Endodermal cell (in vitro differentiated cells): ENCODE results near the gene TIMP2. TPM values are rescaled to one million over a fixed set of nuclear protein-coding genes. Genes with fewer than 3 reads are reported as not detected.

Experiments used
- DNase-seq: peaks from one replicate; pipeline ENCODE4 v3.0.0-alpha.2; 2017
- H3K27ac ChIP-seq: 2 replicates; pipeline ENCODE4 v1.5.1; 2013; ENCODE audit warnings: mild to moderate bottlenecking, low read depth, low read length, moderate library complexity
- H3K27me3 ChIP-seq: 2 replicates; pipeline ENCODE4 v1.6.1; 2013; ENCODE audit warnings: mild to moderate bottlenecking, low read length, moderate library complexity; ENCODE audit not compliant: insufficient read depth, control insufficient read depth, poor library complexity, severe bottlenecking
- H3K36me3 ChIP-seq: 2 replicates; pipeline ENCODE4 v1.7.0; 2013; ENCODE audit warnings: mild to moderate bottlenecking, low read length, moderate library complexity; ENCODE audit not compliant: control insufficient read depth, insufficient read depth
- H3K4me1 ChIP-seq: one replicate; pipeline ENCODE4 v1.7.0; 2013; ENCODE audit warnings: low read length; ENCODE audit not compliant: control insufficient read depth, insufficient read depth
- H3K4me3 ChIP-seq: 2 replicates; pipeline ENCODE4 v1.5.1; 2013; ENCODE audit warnings: mild to moderate bottlenecking, low read length, moderate library complexity
- H3K9ac ChIP-seq: 2 replicates; pipeline ENCODE4 v1.6.1; 2013; ENCODE audit warnings: mild to moderate bottlenecking, low read length, moderate library complexity; ENCODE audit not compliant: poor library complexity, severe bottlenecking; ENCODE audit errors: extremely low read depth
- H3K9me3 ChIP-seq: 2 replicates; pipeline ENCODE4 v1.6.1; 2013; ENCODE audit warnings: mild to moderate bottlenecking, low read length, moderate library complexity; ENCODE audit not compliant: control insufficient read depth
- H3K27ac Mint-ChIP-seq: 2 replicates; pipeline ENCODE4 v1.8.0; 2020; ENCODE audit warnings: mixed read lengths
- H3K27me3 Mint-ChIP-seq: 2 replicates; pipeline ENCODE4 v1.8.0; 2021; ENCODE audit warnings: mild to moderate bottlenecking, mixed read lengths; ENCODE audit not compliant: insufficient read depth
- H3K36me3 Mint-ChIP-seq: 2 replicates; pipeline ENCODE4 v1.8.0; 2020; ENCODE audit warnings: low read depth, mixed read lengths
- H3K4me1 Mint-ChIP-seq: 2 replicates; pipeline ENCODE4 v1.8.0; 2020; ENCODE audit warnings: mixed read lengths
- H3K4me3 Mint-ChIP-seq: 2 replicates; pipeline ENCODE4 v1.8.0; 2020; ENCODE audit warnings: mild to moderate bottlenecking, moderate library complexity, mixed read lengths
- H3K9me3 Mint-ChIP-seq: 2 replicates; pipeline ENCODE4 v1.8.0; 2020; ENCODE audit warnings: mild to moderate bottlenecking, mixed read lengths
- CTCF ChIP-seq: fragments of 200-600 bp; sonication (generic); conservative IDR thresholded peaks from 2 replicates; pipeline ENCODE4 v1.5.0; 2021; ENCODE audit warnings: antibody characterized with exemption, mild to moderate bottlenecking
- WGBS, 2 experiments: methylation state at CpG; one replicate each; pipeline versions ENCODE4 v1.1.5 to v1.1.7; 2013; ENCODE audit warnings: missing lambda C conversion rate in 2 of 2, mixed read lengths in 1 of 2; ENCODE audit not compliant: insufficient coverage in 1 of 2, insufficient read length in 1 of 2; 5-methylcytosine and 5-hydroxymethylcytosine counted together
- total RNA-seq, 2 donors: library from RNA; stranded (reverse); fragmentation: NEBNext Ultra II Directional in 1 of 2; extraction: Animal tissue kit (Norgen Biotek cat#: 25700) in 1 of 2; gene quantifications; 2 replicates in 1 of 2; 3 replicates in 1 of 2; pipeline ENCODE4 v1.2.1, GENCODE V29; 2021

The TIMP2 gene
- total RNA-seq, 2 donors from 2014 or later, result 36.9 to 42.7 TPM

GRCh38 chr17:78924481-78925151 is 571 bp downstream of the TIMP2 start:
- Mint-ChIP-seq H3K4me3 (peak overlapping the region; percentile 64), H3K27me3 (peaks cover 5% of the 10 kb centered on the region), H3K4me1 (peaks cover 18% of the 10 kb centered on the region), H3K27ac (no peak overlapping the region), H3K9me3 (no peaks in the 10 kb centered on the region), H3K36me3 (no peaks in the 10 kb centered on the region)
- Histone ChIP-seq H3K27me3 (no peaks in the 10 kb centered on the region), H3K9ac (peak overlapping the region; percentile 38), H3K36me3 (no peaks in the 10 kb centered on the region), H3K4me1 (no peaks in the 10 kb centered on the region), H3K9me3 (no peaks in the 10 kb centered on the region), H3K4me3 (peak overlapping the region; percentile 82), H3K27ac (no peak overlapping the region)
- DNase-seq, result peak; percentile 90
- no peak for TF ChIP-seq CTCF
- WGBS, 2 experiments, result 0% methylated on average over 2 to 63 of the region's 64 CpGs

GRCh38 chr17:78923660-78924453 is 1.3 kb downstream of the TIMP2 start:
- H3K9ac ChIP-seq, result peak overlapping the region; percentile 38
- H3K4me3 ChIP-seq, result peak overlapping the region; percentile 82
- H3K9me3 ChIP-seq, result no peaks in the 10 kb centered on the region
- Mint-ChIP-seq H3K27me3 (peaks cover 2% of the 10 kb centered on the region), H3K9me3 (no peaks in the 10 kb centered on the region), H3K4me3 (peak overlapping the region; percentile 64), H3K36me3 (no peaks in the 10 kb centered on the region), H3K27ac (no peak overlapping the region), H3K4me1 (peaks cover 18% of the 10 kb centered on the region)
- no peaks in the 10 kb centered on the region for H3K27me3 ChIP-seq
- no peak overlapping the region for H3K27ac ChIP-seq
- no peaks in the 10 kb centered on the region for H3K36me3 ChIP-seq
- no peak for TF ChIP-seq CTCF
- 20 to 21% methylated on average over 10 to 28 of the region's 28 CpGs for WGBS, 2 experiments
- H3K4me1 ChIP-seq, result no peaks in the 10 kb centered on the region
- peak; percentile 91 for DNase-seq

GRCh38 chr17:78922816-78923498 is 2.2 kb downstream of the TIMP2 start:
- no peaks in the 10 kb centered on the region for H3K9me3 Mint-ChIP-seq
- Histone ChIP-seq H3K27me3 (no peaks in the 10 kb centered on the region), H3K4me1 (no peaks in the 10 kb centered on the region), H3K9me3 (no peaks in the 10 kb centered on the region), H3K9ac (no peak overlapping the region), H3K36me3 (no peaks in the 10 kb centered on the region), H3K27ac (no peak overlapping the region), H3K4me3 (no peak overlapping the region)
- peak overlapping the region; percentile 64 for H3K4me3 Mint-ChIP-seq
- H3K36me3 Mint-ChIP-seq, result no peaks in the 10 kb centered on the region
- peaks cover 2% of the 10 kb centered on the region for H3K27me3 Mint-ChIP-seq
- no peak for TF ChIP-seq CTCF
- no peak overlapping the region for H3K27ac Mint-ChIP-seq
- DNase-seq, result no peak
- H3K4me1 Mint-ChIP-seq, result peaks cover 18% of the 10 kb centered on the region
- WGBS, 2 experiments, result 94 to 98% methylated on average over 4 to 10 of the region's 13 CpGs
